Measurements from ENCODE around the gene KRTAP4-4. TPM values are rescaled to one million over a fixed set of nuclear protein-coding genes. Genes with fewer than 3 reads are reported as not detected.

The KRTAP4-4 gene
- total and polyA plus RNA-seq, 2 of the 8 experiments (the other 6 are each of a cell fraction or from before 2014, with no cell fraction given) = not detected

DNA sequence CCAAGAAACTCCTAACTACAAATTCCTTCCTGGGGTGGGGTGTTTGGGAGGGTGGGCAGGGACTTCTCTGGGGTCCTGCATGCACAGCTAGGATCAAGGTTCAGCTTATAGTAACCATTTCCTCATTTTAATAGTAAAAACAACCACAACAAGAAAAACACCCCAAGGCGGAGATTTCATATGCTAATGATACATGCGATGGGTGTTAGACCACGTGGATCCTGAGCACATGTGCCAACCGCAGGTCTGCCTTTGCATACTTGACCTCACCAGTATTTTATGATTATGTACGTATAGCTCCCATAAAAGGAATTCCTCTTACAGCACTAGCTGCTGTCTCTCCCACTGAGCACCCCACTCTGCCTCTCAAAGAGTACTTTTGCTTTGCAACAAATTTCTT lies 44.3 kb downstream of the KRTAP4-4 start:
- TF ChIP-seq CHD1 (IDR thresholded peaks at IDR 0.05; ENCODE audit: low read depth, low read length) (no peak), JUND (IDR thresholded peaks at IDR 0.05; ENCODE audit: low read length) (no peak), ZNF274 (IDR thresholded peaks at IDR 0.05; ENCODE audit: borderline replicate concordance, extremely low read depth, low read length) (no peak), CEBPB (IDR thresholded peaks at IDR 0.05; ENCODE audit: low read depth, low read length) (no peak), CTBP2 (IDR thresholded peaks at IDR 0.05; ENCODE audit: borderline replicate concordance, insufficient read depth, insufficient read length, low read length) (no peak), YY1 (IDR thresholded peaks at IDR 0.05; ENCODE audit: low read depth, low read length) (no peak)
- Histone ChIP-seq H3K9me3 (ENCODE audit: insufficient read depth in 2 of 2, low read depth in 1 of 2, low read length in 1 of 2) (peaks cover 12 to 21% of the 10 kb centered on the region in 2 experiments), H3K4me1 (replicated peaks in 1 of 4; ENCODE audit: control insufficient read depth in 3 of 4, insufficient read depth in 4 of 4, low read length in 3 of 4) (no peaks in the 10 kb centered on the region), H4K8ac (ENCODE audit: extremely low read depth, insufficient read depth, low read length) (no peak overlapping the region), H3K27ac (ENCODE audit: low read depth, low read length) (no peak overlapping the region), H2AK5ac (ENCODE audit: low read depth, low read length) (no peak overlapping the region), H3K23ac (ENCODE audit: insufficient read length) (no peak overlapping the region), H4K20me1 (replicated peaks in 1 of 2; ENCODE audit: control insufficient read depth in 1 of 2, insufficient read depth in 2 of 2, low read length in 2 of 2) (no peaks in the 10 kb centered on the region), H3K4me2 (ENCODE audit: insufficient read depth in 1 of 2, low read depth in 2 of 2, low read length in 2 of 2) (no peak overlapping the region), H2BK120ac (replicated peaks; ENCODE audit: low read depth, low read length) (no peak overlapping the region), H3K14ac (ENCODE audit: insufficient read length) (no peak overlapping the region), H3K18ac (ENCODE audit: extremely low read depth, low read length) (no peak overlapping the region), H3K23me2 (ENCODE audit: low read depth, low read length) (no peaks in the 10 kb centered on the region), H3K79me1 (ENCODE audit: low read depth, low read length) (no peaks in the 10 kb centered on the region), H3K9ac (replicated peaks in 1 of 4; ENCODE audit: extremely low read depth in 1 of 4, low read depth in 3 of 4, low read length in 3 of 4) (no peak overlapping the region), H2BK5ac (ENCODE audit: low read depth, low read length) (no peak overlapping the region), H3K56ac (replicated peaks; ENCODE audit: insufficient read length, low read depth, low read length) (no peak overlapping the region), H2BK12ac (ENCODE audit: low read depth, low read length) (no peak overlapping the region), H3K79me2 (ENCODE audit: control insufficient read depth in 1 of 2, insufficient read depth in 2 of 2, low read length in 2 of 2) (no peaks in the 10 kb centered on the region), H3K27me3 (replicated peaks in 1 of 4; ENCODE audit: control insufficient read depth in 3 of 4, extremely low read depth in 1 of 4, insufficient read depth in 3 of 4, low read length in 3 of 4) (no peaks in the 10 kb centered on the region), H4K5ac (ENCODE audit: insufficient read length, low read depth, low read length) (no peak overlapping the region), H3K4ac (replicated peaks; ENCODE audit: insufficient read length, low read depth, low read length) (no peak overlapping the region), H3K4me3 (ENCODE audit: extremely low read depth in 1 of 4, insufficient read depth in 2 of 4, low read depth in 3 of 4, low read length in 4 of 4) (no peak overlapping the region), H2BK20ac (ENCODE audit: low read length) (no peak overlapping the region), H4K91ac (replicated peaks; ENCODE audit: insufficient read length, low read length) (no peak overlapping the region), H2AFZ (ENCODE audit: low read length) (no peak overlapping the region), H3K36me3 (ENCODE audit: control insufficient read depth in 2 of 4, insufficient read depth in 4 of 4, low read length in 3 of 4) (no peaks in the 10 kb centered on the region; a peak in 1 of 8 replicates), H2BK15ac (ENCODE audit: low read length) (no peak overlapping the region)
- WGBS, 2 experiments (ENCODE audit: extremely low coverage in 1 of 2, insufficient coverage in 1 of 2, insufficient read length in 1 of 2, insufficient replicate concordance in 2 of 2, low coverage in 1 of 2, low lambda C conversion rate in 2 of 2, missing lambda C conversion rate in 1 of 2) = 89% methylated on average over 5 of the region's 5 CpGs; no CpG with 5 or more reads in 1 of the 2 experiments
- no peak for FAIRE-seq
- ChIA-PET CTCF (ENCODE audit: partially characterized antibody) (no interaction called here), POLR2A (ENCODE audit: partially characterized antibody) (no interaction called here)
- DNase-seq (ENCODE audit: low read depth in 1 of 2, low spot score in 2 of 2) = no peak

All from H1 (cell line).